ENCODE data around the gene GRIP1. TPM values are rescaled to one million over a fixed set of nuclear protein-coding genes. Genes with fewer than 3 reads are reported as not detected.
"Not testable (repeated sequence)": the region's sequence is repeated elsewhere in the genome, so short reads cannot be mapped to it uniquely, and the experiment has no call there.

GRIP1 gene
- total RNA-seq, 1 experiment from 2014 or later: 73.8 TPM

- Histone ChIP-seq H3K36me3 (replicated peaks; ENCODE audit: control insufficient read depth, insufficient read depth, low read length) (peaks cover 6% of the 10 kb centered on the region), H3K4me3 (ENCODE audit: insufficient read depth, low read depth, low read length) (no peak overlapping the region), H3K27me3 (ENCODE audit: control insufficient read depth, insufficient read depth, low read length) (no peaks in the 10 kb centered on the region)
- no peak for DNase-seq
These were observed 338.7 kb downstream of the GRIP1 start for GRCh38 chr12:66340131-66340530.

- peaks cover 6% of the 10 kb centered on the region for H3K36me3 ChIP-seq (replicated peaks; ENCODE audit: control insufficient read depth, insufficient read depth, low read length)
- no peaks in the 10 kb centered on the region for H3K27me3 ChIP-seq (ENCODE audit: control insufficient read depth, insufficient read depth, low read length)
- H3K4me3 ChIP-seq (ENCODE audit: insufficient read depth, low read depth, low read length): no peak overlapping the region
- no peak for DNase-seq
These were observed 341.4 kb downstream of the GRIP1 start for GRCh38 chr12:66337381-66338010.

DNA sequence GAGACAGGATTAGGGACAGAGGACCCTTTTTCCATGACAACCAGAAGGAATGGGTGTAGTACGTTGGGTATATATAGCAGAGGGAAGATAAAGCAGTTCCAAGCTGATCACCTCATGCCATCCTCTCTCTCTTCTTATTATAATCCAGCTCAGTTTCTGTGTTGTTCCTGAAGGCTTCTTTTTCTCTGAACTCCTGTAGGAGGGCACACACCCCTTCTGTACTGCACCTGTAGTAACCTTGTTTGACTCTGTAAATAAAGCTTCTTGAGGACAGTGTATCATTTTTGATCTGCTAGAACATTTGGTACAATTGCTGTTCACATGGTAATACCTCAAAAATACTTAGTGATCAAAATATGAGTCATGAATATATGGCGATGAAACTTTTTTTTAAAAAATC, 343.1 kb downstream of the GRIP1 start:
- Histone ChIP-seq H3K27me3 (ENCODE audit: control insufficient read depth, insufficient read depth, low read length) (no peaks in the 10 kb centered on the region), H3K36me3 (replicated peaks; ENCODE audit: control insufficient read depth, insufficient read depth, low read length) (peaks cover 1% of the 10 kb centered on the region; the same call in 1 of the 2 replicates), H3K4me3 (ENCODE audit: insufficient read depth, low read depth, low read length) (no peak overlapping the region)

GRCh38 chr12:66331814-66332213, 347.1 kb downstream of the GRIP1 start:
- H3K27me3 ChIP-seq (ENCODE audit: control insufficient read depth, insufficient read depth, low read length): no peaks in the 10 kb centered on the region
- no peaks in the 10 kb centered on the region for H3K36me3 ChIP-seq (replicated peaks; ENCODE audit: control insufficient read depth, insufficient read depth, low read length)
- no peak overlapping the region for H3K4me3 ChIP-seq (ENCODE audit: insufficient read depth, low read depth, low read length)
- DNase-seq: no peak

More for the DNA sequence above, 343.1 kb downstream of the GRIP1 start:
- no peak for DNase-seq

DNA sequence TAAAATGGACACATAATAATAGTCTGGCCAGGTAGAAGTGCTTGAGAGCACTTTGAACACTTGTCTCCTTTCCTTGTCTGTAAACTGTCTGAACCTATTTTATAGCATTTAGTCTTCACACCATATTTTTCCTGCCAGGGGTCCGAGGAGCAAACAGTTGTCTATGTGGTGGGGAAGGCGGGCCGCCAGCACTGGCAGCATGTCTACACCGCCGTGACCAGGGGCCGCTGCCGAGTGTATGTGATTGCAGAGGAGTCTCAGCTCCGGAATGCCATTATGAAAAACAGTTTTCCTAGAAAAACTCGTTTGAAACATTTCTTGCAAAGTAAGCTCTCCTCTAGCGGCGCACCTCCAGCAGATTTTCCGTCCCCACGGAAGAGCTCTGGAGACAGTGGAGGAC, 347.9 kb downstream of the GRIP1 start:
- no peak overlapping the region for H3K4me3 ChIP-seq (ENCODE audit: insufficient read depth, low read depth, low read length)
- no peaks in the 10 kb centered on the region for H3K27me3 ChIP-seq (ENCODE audit: control insufficient read depth, insufficient read depth, low read length)
- no peak for DNase-seq
- H3K36me3 ChIP-seq (replicated peaks; ENCODE audit: control insufficient read depth, insufficient read depth, low read length): no peaks in the 10 kb centered on the region

DNA sequence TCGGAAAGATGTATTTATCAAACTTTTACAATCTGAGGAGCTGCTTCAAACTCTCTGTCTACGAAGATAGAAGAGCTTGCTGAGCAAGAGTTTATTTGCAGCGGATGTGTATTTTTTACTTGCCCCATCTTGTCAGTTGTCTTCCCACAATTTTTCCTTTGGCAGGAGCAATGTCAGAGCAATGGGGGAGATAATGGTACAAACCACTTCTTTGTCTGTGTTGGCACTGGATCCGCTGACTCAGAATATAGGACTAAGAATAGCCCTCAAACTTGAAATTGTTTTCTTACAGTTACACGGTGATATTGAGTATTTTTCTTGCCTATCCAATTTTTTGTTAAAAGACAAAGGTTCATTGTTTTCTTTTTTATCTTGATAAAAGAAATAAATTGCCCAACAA, 348.9 kb downstream of the GRIP1 start:
- DNase-seq: no peak
- Histone ChIP-seq H3K27me3 (ENCODE audit: control insufficient read depth, insufficient read depth, low read length) (no peaks in the 10 kb centered on the region), H3K4me3 (ENCODE audit: insufficient read depth, low read depth, low read length) (no peak overlapping the region), H3K36me3 (replicated peaks; ENCODE audit: control insufficient read depth, insufficient read depth, low read length) (no peaks in the 10 kb centered on the region; the same call in 1 of the 2 replicates)

GRCh38 chr12:66323017-66323416, 355.9 kb downstream of the GRIP1 start:
- H3K4me3 ChIP-seq (ENCODE audit: insufficient read depth, low read depth, low read length): no peak overlapping the region
- H3K27me3 ChIP-seq (ENCODE audit: control insufficient read depth, insufficient read depth, low read length): no peaks in the 10 kb centered on the region
- no peak for DNase-seq
- H3K36me3 ChIP-seq (replicated peaks; ENCODE audit: control insufficient read depth, insufficient read depth, low read length): no peaks in the 10 kb centered on the region; the same call in none of the 2 replicates

DNA sequence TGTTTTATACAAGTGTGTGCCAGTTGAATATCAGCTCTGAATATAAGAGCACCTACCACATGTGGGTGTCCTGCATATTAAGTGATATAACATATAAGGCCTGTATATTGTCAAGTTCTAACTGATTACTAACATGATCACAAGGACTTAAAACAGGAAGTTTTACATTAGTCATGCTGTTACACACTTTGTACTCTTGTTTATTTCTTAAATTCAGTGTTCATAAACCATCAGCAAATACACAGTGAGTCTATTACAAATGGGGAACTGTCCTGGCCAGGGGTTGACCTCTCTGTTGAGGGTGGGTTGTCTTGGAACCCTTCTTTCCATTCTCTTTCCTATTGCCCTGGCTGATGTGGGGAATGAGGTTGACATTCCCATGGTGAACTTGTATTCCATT, 357.4 kb downstream of the GRIP1 start:
- Histone ChIP-seq H3K4me3 (ENCODE audit: insufficient read depth, low read depth, low read length) (no peak overlapping the region), H3K27me3 (ENCODE audit: control insufficient read depth, insufficient read depth, low read length) (no peaks in the 10 kb centered on the region), H3K36me3 (replicated peaks; ENCODE audit: control insufficient read depth, insufficient read depth, low read length) (no peaks in the 10 kb centered on the region; the same call in none of the 2 replicates)
- no peak for DNase-seq

DNA sequence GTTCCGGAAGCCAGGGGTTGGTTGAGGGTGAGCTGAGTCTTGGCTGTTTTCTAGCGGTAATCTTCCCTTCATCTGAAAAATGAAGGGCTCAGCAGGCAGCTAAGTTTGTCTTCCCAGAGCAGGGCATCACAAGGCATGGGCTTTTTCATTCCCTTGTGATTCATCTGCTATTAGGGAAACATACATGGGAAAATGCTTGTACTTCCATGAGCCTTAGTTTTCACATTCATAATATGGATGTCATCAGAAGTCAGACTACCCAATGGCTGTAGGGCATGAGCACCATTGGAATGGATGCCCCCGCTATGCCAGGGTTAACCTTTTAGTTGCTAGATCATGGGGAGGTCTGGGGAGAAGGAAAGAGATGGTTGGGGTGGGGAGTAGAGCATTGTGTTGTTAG, 357.9 kb downstream of the GRIP1 start:
- Histone ChIP-seq H3K27me3 (ENCODE audit: control insufficient read depth, insufficient read depth, low read length) (no peaks in the 10 kb centered on the region), H3K4me3 (ENCODE audit: insufficient read depth, low read depth, low read length) (no peak overlapping the region), H3K36me3 (replicated peaks; ENCODE audit: control insufficient read depth, insufficient read depth, low read length) (no peaks in the 10 kb centered on the region; the same call in none of the 2 replicates)
- no peak for DNase-seq

- Histone ChIP-seq H3K36me3 (replicated peaks; ENCODE audit: control insufficient read depth, insufficient read depth, low read length) (peaks cover 2% of the 10 kb centered on the region; the same call in 1 of the 2 replicates), H3K27me3 (ENCODE audit: control insufficient read depth, insufficient read depth, low read length) (no peaks in the 10 kb centered on the region), H3K4me3 (ENCODE audit: insufficient read depth, low read depth, low read length) (no peak overlapping the region)
- DNase-seq: no peak
These were observed 359.5 kb downstream of the GRIP1 start for GRCh38 chr12:66319266-66319954.

DNA sequence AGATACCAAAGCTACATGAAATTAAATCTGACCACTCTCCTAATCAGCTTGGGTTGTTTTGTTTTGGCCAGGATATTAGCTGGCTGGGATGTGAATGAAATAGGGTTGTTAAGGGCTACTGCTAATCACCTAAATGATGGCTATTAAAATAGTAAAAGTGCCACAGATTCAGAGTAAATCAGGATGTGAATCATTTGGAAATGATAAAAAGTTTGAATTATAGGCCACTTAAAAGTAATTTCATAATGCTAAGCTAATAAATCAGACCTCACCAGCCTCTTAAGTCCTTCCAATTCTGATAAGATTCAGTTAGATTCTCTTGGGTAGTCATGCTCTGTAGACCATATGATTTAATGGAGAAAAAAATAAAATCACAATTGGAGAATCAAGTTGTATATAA, 364.6 kb downstream of the GRIP1 start:
- no peaks in the 10 kb centered on the region for H3K27me3 ChIP-seq (ENCODE audit: control insufficient read depth, insufficient read depth, low read length)

DNA sequence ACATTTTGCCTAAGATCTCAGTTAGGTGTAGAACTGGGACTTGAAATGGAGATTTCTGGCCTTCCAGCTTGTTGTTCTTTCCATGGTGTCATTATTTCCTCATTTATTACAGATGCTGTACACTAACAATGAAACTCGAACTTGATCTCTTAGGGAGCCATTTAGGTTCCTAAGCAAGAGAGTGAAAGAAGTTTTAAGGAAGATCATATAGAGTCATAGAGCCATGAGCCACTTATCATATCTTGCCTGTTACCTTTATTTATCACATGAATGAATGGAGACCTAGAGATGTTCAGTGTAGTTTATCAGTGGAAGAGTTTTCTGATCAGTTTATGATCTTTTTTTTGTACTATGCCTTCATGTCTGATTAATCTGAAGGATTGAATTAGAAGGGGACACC, 366.7 kb downstream of the GRIP1 start:
- DNase-seq: no peak
- no peaks in the 10 kb centered on the region for H3K27me3 ChIP-seq (ENCODE audit: control insufficient read depth, insufficient read depth, low read length)
- H3K4me3 ChIP-seq (ENCODE audit: insufficient read depth, low read depth, low read length): no peak overlapping the region
- peaks cover 9% of the 10 kb centered on the region for H3K36me3 ChIP-seq (replicated peaks; ENCODE audit: control insufficient read depth, insufficient read depth, low read length)

More for the DNA sequence above, 364.6 kb downstream of the GRIP1 start:
- Histone ChIP-seq H3K4me3 (ENCODE audit: insufficient read depth, low read depth, low read length) (no peak overlapping the region), H3K36me3 (replicated peaks; ENCODE audit: control insufficient read depth, insufficient read depth, low read length) (peaks cover 9% of the 10 kb centered on the region)
- DNase-seq: no peak

DNA sequence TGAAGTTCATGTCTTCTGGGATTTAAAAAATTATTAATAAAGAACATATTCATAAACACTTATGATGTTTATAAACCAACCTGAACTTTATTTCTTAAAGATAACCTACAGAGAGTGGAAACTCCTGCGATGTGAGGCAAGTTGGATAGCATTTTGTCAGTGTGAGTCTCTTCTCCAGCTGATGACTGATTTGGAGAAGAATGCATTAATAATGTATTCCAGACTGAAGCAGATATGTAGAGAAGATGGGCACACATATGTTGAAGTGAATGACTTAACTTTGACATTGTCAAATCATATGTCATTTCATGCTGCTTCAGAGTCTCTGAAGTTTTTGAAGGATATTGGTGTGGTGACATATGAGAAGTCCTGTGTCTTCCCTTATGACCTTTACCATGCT, 369.3 kb downstream of the GRIP1 start:
- H3K27me3 ChIP-seq (ENCODE audit: control insufficient read depth, insufficient read depth, low read length): no peaks in the 10 kb centered on the region

GRCh38 chr12:66304296-66304900, 374.5 kb downstream of the GRIP1 start:
- H3K4me3 ChIP-seq (ENCODE audit: insufficient read depth, low read depth, low read length): no peak overlapping the region
- H3K27me3 ChIP-seq (ENCODE audit: control insufficient read depth, insufficient read depth, low read length): no peaks in the 10 kb centered on the region; the same call in 1 of the 2 replicates
- H3K36me3 ChIP-seq (replicated peaks; ENCODE audit: control insufficient read depth, insufficient read depth, low read length): no peaks in the 10 kb centered on the region; the same call in 1 of the 2 replicates
- DNase-seq: no peak

More for the DNA sequence above, 369.3 kb downstream of the GRIP1 start:
- H3K36me3 ChIP-seq (replicated peaks; ENCODE audit: control insufficient read depth, insufficient read depth, low read length): peaks cover 7% of the 10 kb centered on the region
- H3K4me3 ChIP-seq (ENCODE audit: insufficient read depth, low read depth, low read length): no peak overlapping the region
- no peak for DNase-seq

DNA sequence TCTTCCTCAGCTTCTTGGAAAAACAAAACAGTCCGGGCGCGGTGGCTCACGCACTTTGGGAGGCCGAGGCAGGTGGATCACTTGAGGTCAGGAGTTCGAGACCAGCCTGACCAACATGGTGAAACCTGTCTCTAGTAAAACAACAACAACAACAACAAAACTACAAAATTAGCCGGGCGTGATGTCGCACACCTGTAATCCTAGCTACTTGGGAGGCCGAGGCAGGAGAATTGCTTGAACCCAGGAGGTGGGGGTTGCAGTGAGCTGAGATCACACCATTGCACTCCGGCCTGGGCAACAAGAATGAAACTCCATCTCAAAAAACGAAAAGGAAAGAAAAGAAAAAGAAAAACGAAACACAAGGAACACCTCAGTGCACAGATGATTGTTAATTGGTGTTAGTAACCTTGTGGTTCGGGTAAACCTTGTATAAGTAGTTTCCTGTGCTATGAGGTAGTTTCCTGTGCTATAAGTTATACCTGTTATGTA, 375.5 kb downstream of the GRIP1 start:
- H3K36me3 ChIP-seq (replicated peaks; ENCODE audit: control insufficient read depth, insufficient read depth, low read length); H3K4me3 ChIP-seq (ENCODE audit: insufficient read depth, low read depth, low read length); H3K27me3 ChIP-seq (ENCODE audit: control insufficient read depth, insufficient read depth, low read length); DNase-seq: not testable (repeated sequence)

Measured in H7 (cell line).